ENCODE results near the gene AGO4.

DNA sequence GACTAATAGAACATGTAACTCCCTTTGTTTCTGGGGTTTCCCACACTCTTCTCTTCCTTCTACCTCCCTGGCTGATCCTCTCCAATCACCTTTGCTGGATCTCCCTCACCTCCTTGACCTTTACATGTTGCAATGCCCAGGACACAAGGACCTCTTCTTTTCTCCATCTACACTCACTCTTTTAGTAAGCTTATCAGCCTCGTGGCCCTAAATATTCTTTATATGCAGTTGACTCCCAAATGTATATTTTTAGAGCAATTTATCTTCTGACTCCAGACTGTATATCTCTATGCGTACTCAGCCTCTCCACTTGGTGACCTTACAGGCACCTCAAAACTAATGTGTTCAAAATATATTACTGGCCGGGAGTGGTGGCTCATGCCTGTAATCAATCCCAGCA is 19.7 kb upstream of the AGO4 start:
- TF ChIP-seq CTCF (IDR thresholded peaks at IDR 0.05) (no peak), ZFX (IDR thresholded peaks at IDR 0.05; ENCODE audit: borderline replicate concordance) (no peak)

Measured in 22Rv1 (cell line).